Neural cell (in vitro differentiated cells): Measurements from ENCODE around the gene CSNK1E. TPM values are rescaled to one million over a fixed set of nuclear protein-coding genes. Genes with fewer than 3 reads are reported as not detected.

Experiments
- H2AFZ ChIP-seq: fragments of 200-600, 300-800 bp; sonication (generic), shearing (Covaris generic); 2 replicates; pipeline ENCODE4 v1.6.0; 2014; ENCODE audit warnings: low read depth, mild to moderate bottlenecking, antibody characterized with exemption, low read length, moderate library complexity
- H3F3A ChIP-seq: fragments of 200-600 bp; shearing (Covaris generic); 2 replicates; pipeline ENCODE4 v1.6.1; 2016; ENCODE audit warnings: mild to moderate bottlenecking, moderate library complexity, mixed read lengths, antibody characterized with exemption, low read length; ENCODE audit not compliant: insufficient read depth, poor library complexity, severe bottlenecking
- H3K27ac ChIP-seq: fragments of 200-600, 300-800 bp; sonication (generic), shearing (Covaris generic); 2 replicates; pipeline ENCODE4 v1.5.1; 2014; ENCODE audit warnings: mild to moderate bottlenecking, low read length, moderate library complexity
- H3K27me3 ChIP-seq: fragments of 300-800, 200-600 bp; sonication (generic), shearing (Covaris generic); 2 replicates; pipeline ENCODE4 v1.6.0; 2014; ENCODE audit warnings: mild to moderate bottlenecking, low read depth, low read length, moderate library complexity; ENCODE audit not compliant: insufficient read depth
- H3K36me3 ChIP-seq: fragments of 300-800, 200-600 bp; sonication (generic), shearing (Covaris generic); 2 replicates; pipeline ENCODE4 v1.5.1; 2014; ENCODE audit warnings: mild to moderate bottlenecking, antibody characterized with exemption, low read length, moderate library complexity; ENCODE audit not compliant: insufficient read depth
- H3K4me2 ChIP-seq: fragments of 300-800, 200-600 bp; sonication (generic), shearing (Covaris generic); 2 replicates; pipeline ENCODE4 v1.6.0; 2014; ENCODE audit warnings: mild to moderate bottlenecking, low read length
- H3K4me3 ChIP-seq: fragments of 300-800, 200-600 bp; sonication (generic), shearing (Covaris generic); 2 replicates; pipeline ENCODE4 v1.5.1; 2014; ENCODE audit warnings: mild to moderate bottlenecking, low read length, moderate library complexity
- H3K79me2 ChIP-seq: fragments of 200-600 bp; shearing (Covaris generic); replicated peaks from 2 replicates; pipeline ENCODE4 v1.6.0; 2014; ENCODE audit warnings: mild to moderate bottlenecking, low read length, moderate library complexity; ENCODE audit not compliant: insufficient read depth
- H3K9ac ChIP-seq: fragments of 300-800, 200-600 bp; sonication (generic), shearing (Covaris generic); 2 replicates; pipeline ENCODE4 v1.6.1; 2016; ENCODE audit warnings: mild to moderate bottlenecking, low read length, mixed read lengths
- H3K9me2 ChIP-seq: fragments of 200-600 bp; shearing (Covaris generic); 2 replicates; pipeline ENCODE4 v1.6.1; 2016; ENCODE audit warnings: mild to moderate bottlenecking, low read length, mixed read lengths; ENCODE audit not compliant: insufficient read depth
- H3K9me3 ChIP-seq: fragments of 200-600, 300-800 bp; sonication (generic), shearing (Covaris generic); 2 replicates; pipeline ENCODE4 v1.6.1; 2016; ENCODE audit warnings: mild to moderate bottlenecking, mixed run types, low read length, moderate library complexity, mixed read lengths
- H4K20me1 ChIP-seq: fragments of 200-600 bp; shearing (Covaris generic); 2 replicates; pipeline ENCODE4 v1.6.1; 2016; ENCODE audit warnings: mild to moderate bottlenecking, mixed run types; ENCODE audit not compliant: insufficient read depth
- EP300 ChIP-seq: fragments of 450-650 bp; conservative IDR thresholded peaks from 2 replicates; pipeline ENCODE4 v1.6.1; 2014; ENCODE audit warnings: antibody characterized with exemption, mild to moderate bottlenecking, moderate library complexity; ENCODE audit not compliant: poor library complexity, severe bottlenecking
- EZH2 ChIP-seq: fragments of 200-600, 300-800 bp; shearing (Covaris generic), sonication (generic); IDR thresholded peaks from 2 replicates; pipeline ENCODE4 v1.6.1; 2014; ENCODE audit warnings: antibody characterized with exemption, low read length, borderline replicate concordance, mild to moderate bottlenecking; ENCODE audit not compliant: insufficient read depth, poor library complexity, severe bottlenecking
- MXI1 ChIP-seq: fragments of 450-650 bp; conservative IDR thresholded peaks from 2 replicates; pipeline ENCODE4 v1.6.1; 2014; ENCODE audit warnings: antibody characterized with exemption, mild to moderate bottlenecking; ENCODE audit not compliant: poor library complexity, severe bottlenecking
- POLR2AphosphoS5 ChIP-seq: IDR thresholded peaks from 2 replicates; pipeline ENCODE4 v1.6.1; 2012
- RAD21 ChIP-seq: fragments of 450-650 bp; conservative IDR thresholded peaks from 2 replicates; pipeline ENCODE4 v1.6.1; 2014; ENCODE audit warnings: antibody characterized with exemption, mild to moderate bottlenecking, moderate library complexity
- SMC3 ChIP-seq: fragments of 450-650 bp; conservative IDR thresholded peaks from 2 replicates; pipeline ENCODE4 v1.6.1; 2014; ENCODE audit warnings: antibody characterized with exemption, mild to moderate bottlenecking, moderate library complexity; ENCODE audit not compliant: poor library complexity
- TAF1 ChIP-seq: IDR thresholded peaks from 2 replicates; pipeline ENCODE4 v1.6.1; 2012; ENCODE audit warnings: low read depth
- polyA plus RNA-seq: library from polyadenylated mRNA; depleted of rRNA; stranded (reverse); fragments of >200 nt; gene quantifications from 2 replicates; pipeline ENCODE4 v1.2.3, GENCODE V29; 2014
- TF ChIP-seq, protein P1 (sequence below): IDR thresholded peaks from 2 replicates; pipeline ENCODE4 v1.6.1; 2012; ENCODE audit warnings: borderline replicate concordance
- TF ChIP-seq, protein P2 (sequence below): fragments of 450-650 bp; IDR thresholded peaks from 2 replicates; pipeline ENCODE4 v1.5.1; 2014; ENCODE audit warnings: antibody characterized with exemption, mild to moderate bottlenecking, moderate library complexity; ENCODE audit not compliant: poor library complexity, severe bottlenecking

CSNK1E gene
- polyA plus RNA-seq, 1 donor from 2014 or later: 230 TPM

DNA sequence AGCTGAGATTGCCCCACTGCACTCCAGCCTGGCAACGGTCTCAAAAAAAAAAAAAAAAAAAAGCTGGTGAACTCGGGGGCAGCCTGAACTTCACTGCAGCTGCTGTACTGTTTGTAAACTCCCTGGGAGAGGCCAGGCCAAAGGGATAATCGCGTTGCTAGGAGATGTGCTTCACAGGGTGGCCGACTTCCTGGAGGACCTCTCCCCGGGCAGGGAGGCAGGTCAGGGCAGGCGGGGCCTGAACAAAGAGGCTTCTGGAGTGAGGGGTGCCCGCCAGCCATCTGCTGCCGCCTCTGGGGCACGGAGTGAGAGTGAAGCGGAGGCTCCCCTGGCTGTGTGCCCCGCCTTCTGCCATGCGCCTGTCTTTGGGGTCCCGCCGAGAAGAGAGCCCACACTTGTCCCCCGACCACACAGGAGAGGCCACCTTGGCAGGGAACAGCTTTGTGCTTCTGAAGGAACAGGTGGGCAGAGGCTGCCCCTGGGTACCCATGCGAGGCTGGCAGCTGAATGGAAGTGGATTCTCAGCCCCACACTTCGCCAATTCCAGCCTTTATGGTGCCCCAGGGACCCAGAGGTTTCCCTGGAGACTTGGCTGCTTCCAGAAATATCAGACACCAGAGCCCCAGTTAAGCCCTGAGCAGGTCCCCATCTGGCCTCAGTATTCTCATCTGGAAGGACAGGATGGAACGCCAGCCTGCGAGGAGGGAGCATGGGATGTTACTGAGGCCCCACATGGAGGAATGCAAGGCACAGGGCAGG lies 74.0 kb downstream of the CSNK1E start:
- H3K9ac ChIP-seq: no peak overlapping the region
- H3K4me3 ChIP-seq: no peak overlapping the region
- H3K4me2 ChIP-seq: no peak overlapping the region
- no peaks in the 10 kb centered on the region for H3K79me2 ChIP-seq
- no peak overlapping the region for H2AFZ ChIP-seq
- H3K27me3 ChIP-seq: no peaks in the 10 kb centered on the region
- no peak overlapping the region for H3K27ac ChIP-seq
- no peaks in the 10 kb centered on the region for H3F3A ChIP-seq
- no peak for TF ChIP-seq EZH2
- TF ChIP-seq MXI1: no peak
- TF ChIP-seq, protein P1, sequence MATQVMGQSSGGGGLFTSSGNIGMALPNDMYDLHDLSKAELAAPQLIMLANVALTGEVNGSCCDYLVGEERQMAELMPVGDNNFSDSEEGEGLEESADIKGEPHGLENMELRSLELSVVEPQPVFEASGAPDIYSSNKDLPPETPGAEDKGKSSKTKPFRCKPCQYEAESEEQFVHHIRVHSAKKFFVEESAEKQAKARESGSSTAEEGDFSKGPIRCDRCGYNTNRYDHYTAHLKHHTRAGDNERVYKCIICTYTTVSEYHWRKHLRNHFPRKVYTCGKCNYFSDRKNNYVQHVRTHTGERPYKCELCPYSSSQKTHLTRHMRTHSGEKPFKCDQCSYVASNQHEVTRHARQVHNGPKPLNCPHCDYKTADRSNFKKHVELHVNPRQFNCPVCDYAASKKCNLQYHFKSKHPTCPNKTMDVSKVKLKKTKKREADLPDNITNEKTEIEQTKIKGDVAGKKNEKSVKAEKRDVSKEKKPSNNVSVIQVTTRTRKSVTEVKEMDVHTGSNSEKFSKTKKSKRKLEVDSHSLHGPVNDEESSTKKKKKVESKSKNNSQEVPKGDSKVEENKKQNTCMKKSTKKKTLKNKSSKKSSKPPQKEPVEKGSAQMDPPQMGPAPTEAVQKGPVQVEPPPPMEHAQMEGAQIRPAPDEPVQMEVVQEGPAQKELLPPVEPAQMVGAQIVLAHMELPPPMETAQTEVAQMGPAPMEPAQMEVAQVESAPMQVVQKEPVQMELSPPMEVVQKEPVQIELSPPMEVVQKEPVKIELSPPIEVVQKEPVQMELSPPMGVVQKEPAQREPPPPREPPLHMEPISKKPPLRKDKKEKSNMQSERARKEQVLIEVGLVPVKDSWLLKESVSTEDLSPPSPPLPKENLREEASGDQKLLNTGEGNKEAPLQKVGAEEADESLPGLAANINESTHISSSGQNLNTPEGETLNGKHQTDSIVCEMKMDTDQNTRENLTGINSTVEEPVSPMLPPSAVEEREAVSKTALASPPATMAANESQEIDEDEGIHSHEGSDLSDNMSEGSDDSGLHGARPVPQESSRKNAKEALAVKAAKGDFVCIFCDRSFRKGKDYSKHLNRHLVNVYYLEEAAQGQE: no peak
- TF ChIP-seq EP300: no peak
- TF ChIP-seq RAD21: no peak
- no peak for TF ChIP-seq SMC3
- TF ChIP-seq TAF1: no peak
- TF ChIP-seq, protein P2, sequence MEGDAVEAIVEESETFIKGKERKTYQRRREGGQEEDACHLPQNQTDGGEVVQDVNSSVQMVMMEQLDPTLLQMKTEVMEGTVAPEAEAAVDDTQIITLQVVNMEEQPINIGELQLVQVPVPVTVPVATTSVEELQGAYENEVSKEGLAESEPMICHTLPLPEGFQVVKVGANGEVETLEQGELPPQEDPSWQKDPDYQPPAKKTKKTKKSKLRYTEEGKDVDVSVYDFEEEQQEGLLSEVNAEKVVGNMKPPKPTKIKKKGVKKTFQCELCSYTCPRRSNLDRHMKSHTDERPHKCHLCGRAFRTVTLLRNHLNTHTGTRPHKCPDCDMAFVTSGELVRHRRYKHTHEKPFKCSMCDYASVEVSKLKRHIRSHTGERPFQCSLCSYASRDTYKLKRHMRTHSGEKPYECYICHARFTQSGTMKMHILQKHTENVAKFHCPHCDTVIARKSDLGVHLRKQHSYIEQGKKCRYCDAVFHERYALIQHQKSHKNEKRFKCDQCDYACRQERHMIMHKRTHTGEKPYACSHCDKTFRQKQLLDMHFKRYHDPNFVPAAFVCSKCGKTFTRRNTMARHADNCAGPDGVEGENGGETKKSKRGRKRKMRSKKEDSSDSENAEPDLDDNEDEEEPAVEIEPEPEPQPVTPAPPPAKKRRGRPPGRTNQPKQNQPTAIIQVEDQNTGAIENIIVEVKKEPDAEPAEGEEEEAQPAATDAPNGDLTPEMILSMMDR: no peak
- TF ChIP-seq POLR2AphosphoS5: no peak
- no peaks in the 10 kb centered on the region for H4K20me1 ChIP-seq
- no peaks in the 10 kb centered on the region for H3K9me2 ChIP-seq
- no peaks in the 10 kb centered on the region for H3K36me3 ChIP-seq
- H3K9me3 ChIP-seq: no peaks in the 10 kb centered on the region

DNA sequence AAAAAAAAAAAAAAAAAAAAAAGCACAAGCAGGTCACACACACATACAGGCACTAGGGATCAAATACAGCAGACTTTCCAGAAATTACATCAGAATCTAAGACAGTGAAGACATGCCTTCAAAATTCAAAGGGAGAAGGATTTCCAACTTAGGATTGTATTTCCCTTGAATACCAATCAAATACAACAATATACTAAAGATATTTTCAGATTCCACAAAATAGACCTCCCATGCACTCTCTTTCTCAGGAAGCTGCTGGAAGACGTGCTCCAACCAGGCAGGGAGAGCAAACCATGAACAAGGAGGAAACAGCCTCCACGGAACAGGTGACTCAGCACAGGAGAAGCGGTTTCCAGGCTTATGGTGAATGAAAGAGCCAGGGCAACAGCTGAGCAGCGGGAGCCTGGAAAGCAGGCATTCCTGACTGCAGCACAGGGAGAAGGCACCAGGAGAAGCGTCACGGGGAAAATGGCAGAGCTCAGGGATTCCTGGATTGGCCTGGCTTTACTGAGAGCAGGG lies 76.4 kb downstream of the CSNK1E start:
- Histone ChIP-seq H4K20me1 (no peaks in the 10 kb centered on the region), H3K4me3 (no peak overlapping the region)

More for the DNA sequence above, 76.4 kb downstream of the CSNK1E start:
- no peak for TF ChIP-seq SMC3
- TF ChIP-seq POLR2AphosphoS5: no peak
- TF ChIP-seq, protein P1: no peak
- no peak for TF ChIP-seq EP300
- no peak for TF ChIP-seq EZH2
- TF ChIP-seq, protein P2: no peak
- no peak for TF ChIP-seq RAD21
- no peak for TF ChIP-seq MXI1
- no peak for TF ChIP-seq TAF1
- Histone ChIP-seq H3K9me3 (no peaks in the 10 kb centered on the region), H3F3A (no peaks in the 10 kb centered on the region), H3K4me2 (no peak overlapping the region), H2AFZ (no peak overlapping the region), H3K36me3 (no peaks in the 10 kb centered on the region), H3K9me2 (no peaks in the 10 kb centered on the region), H3K79me2 (no peaks in the 10 kb centered on the region), H3K9ac (no peak overlapping the region), H3K27me3 (no peaks in the 10 kb centered on the region), H3K27ac (no peak overlapping the region)
